ENCODE results near the gene C6orf132.

Gene C6orf132

DNA sequence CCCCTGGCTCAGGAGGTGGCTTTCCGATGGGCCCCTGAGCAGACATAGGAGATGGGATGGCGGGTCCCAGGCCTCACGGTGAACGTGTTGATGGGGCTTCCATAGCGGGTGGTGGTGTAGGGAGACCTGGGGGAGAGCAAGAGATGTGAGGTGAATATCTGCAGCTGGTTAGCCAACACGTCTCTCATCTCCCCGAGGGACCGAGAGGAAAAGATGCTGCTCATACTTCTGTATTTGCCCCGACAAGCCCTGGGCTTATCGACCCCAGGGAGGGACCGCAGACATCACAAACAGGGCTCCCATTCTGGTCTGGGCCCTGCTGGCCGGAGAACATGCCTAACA lies 38.7 kb downstream of the C6orf132 start:
- no peak for DNase-seq

DNA sequence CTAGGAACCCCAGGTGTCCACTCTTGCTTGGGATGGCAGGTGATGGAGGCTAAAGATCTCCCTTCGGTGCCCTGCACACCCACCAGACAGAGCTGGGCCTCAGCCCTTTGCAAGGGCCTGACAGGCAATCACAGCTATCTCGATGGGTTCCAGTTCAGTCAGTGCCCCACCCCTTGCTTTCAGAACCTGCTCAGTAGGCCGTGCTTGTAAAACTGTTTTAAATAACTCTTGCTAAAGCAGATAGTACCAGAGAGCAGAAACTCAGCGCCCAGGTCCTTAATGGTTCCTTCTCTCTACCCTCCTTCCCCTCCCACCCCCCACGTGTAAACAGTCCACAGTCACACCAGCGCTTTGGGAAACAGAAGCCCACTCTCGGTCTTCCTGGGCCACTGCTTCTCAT lies 39.2 kb downstream of the C6orf132 start:
- no peak for DNase-seq

DNA sequence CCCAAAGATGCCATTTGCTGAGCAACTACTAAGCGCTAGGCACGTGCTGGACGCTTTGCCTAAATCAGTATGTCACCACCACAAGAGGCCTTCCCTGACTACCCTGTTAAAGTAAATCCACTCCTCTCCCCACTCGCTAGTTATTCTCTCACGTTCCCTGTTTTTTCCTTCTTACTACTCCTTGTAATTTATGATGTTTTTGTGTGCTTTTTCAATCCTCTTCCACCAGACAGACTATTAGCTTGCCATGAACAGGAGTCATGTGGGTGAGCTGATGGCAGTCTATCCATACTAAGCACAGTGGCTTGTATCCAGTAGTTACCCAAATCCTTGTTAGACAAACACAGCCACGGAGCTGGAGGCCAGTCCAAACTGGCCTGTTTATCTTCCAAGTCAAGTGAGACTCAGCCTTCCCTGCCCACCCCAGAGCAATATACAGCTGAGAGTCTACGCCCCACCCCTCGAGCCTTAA lies 41.2 kb downstream of the C6orf132 start:
- DNase-seq = no peak

DNA sequence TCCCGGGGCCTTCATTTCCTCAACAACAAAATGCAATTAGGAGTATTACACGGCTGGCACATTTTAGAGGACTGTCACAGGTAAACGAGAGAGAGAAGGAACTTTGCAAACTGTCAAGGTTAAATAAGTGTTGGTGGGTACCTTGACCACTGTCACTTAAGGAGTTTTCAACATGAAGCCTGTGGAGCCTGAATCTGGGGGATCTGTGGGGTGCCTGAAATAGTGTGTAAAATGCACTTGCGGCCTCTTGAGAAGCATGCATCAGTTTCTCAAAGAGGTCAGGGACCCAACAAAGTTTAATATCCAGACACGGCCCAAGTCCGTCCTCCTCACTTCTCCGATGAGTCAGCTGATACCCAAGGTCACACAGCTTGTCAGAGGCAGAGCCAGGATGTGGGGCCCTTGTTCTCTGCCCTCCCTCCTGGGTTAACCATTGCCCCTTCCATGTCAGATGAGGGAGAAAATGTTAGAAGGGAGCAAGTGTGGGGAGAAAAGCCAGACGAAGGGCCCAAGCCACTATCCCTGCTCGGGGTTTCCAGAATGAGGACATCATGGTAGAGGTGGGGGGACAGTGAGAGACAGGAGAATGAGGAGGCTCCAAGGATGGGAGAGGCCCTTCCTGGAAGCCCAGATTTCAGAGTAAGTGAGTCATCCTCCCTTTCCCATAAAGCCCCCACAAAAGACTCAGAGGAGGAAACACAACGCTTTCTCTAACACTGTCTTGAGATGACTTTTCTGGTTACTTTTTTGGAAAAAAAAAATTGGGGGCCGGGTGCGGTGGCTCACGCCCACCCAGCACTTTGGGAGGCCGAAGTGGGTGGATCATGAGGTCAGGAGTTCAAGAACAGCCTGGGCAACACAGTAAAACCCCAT lies 42.2 kb downstream of the C6orf132 start:
- peak; percentile 46 for DNase-seq

DNA sequence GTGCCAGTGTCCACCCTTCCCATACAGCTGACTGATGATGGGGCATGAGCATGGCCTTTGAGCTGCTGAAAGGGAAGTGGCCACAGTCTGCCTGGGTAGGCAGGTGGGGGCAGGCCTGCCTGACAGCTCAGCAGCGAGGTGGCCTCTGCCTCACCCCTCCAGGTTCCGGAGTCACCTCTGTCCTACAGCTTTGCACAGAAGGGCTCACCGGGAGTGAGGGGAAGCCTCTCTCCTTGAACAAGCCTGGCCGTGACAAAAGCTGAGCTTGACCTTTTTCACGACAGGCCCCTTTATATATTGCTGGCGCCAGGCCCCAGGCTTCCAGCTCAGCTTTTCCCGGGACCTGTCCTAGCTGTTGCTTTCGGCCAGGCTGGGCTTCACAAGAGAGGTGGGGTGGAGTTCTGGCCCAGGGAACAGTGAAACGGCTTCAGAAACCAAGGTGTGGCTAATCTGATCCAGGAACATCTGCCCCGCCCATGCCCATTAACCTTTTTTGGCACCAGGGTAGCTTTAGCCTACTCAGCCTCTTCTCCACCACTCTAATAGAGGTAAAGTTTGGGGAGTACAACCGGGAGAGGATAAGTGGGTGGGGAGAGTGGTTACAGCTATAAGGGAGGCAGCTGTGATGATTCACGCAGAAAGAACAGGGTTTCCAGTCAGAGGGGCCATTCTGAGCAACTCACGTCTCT lies 42.9 kb downstream of the C6orf132 start:
- DNase-seq = peak; percentile 55

DNA sequence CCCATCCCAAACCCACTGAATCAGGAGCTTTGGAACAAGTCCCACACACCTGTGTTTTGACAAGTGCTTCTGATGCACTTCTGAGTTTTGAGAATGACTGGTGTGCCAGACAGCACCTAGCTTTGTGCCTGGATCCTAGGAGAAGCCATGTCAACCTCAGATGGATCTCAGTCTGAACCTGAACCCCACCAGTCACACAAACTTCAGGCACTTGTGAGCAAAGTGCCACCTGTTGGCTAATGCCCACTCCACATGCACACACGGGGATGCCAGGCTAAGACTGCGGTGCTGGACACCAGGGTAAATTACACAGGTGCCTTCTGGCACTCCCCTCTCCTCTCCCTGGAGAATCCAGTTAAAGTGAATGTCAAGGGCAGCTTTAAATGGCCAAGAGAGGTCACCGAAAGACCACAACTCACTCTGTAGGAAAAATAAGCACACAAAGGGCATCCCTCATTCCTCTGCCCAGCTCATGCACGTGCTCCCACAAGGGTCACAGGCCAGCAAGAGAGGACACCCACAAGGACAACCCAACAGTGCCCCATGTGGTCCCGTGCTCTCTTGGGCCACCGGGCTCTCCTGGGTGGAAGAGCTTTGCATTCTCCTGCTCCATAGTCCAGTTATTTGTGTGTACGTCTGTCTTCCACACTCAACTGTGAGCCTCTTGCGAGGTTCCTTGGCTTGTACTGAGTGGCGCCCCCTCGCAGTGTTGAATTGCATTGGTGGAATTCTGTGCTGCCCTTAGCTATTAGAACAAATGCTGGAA lies 46.5 kb downstream of the C6orf132 start:
- no peak for DNase-seq

DNA sequence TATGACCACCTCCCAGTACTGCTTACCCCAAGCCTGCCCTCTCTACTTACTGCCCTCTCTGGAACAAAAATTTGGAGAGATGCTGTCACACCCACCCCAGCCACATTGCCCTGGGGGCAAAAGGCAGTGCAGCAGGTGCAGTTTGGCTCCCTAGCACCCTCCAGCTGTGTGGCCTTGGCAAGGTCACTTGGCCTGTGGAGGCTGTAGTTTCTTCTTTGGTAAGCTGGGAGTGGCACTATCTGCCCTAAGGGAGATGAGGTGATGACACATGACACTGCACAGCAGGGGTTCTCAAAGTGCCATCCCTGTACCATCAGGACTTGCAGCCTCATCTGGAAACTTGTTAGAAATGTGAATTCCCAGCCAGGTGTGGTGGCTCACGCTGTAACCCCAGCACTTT lies 47.3 kb downstream of the C6orf132 start:
- no peak for DNase-seq

DNA sequence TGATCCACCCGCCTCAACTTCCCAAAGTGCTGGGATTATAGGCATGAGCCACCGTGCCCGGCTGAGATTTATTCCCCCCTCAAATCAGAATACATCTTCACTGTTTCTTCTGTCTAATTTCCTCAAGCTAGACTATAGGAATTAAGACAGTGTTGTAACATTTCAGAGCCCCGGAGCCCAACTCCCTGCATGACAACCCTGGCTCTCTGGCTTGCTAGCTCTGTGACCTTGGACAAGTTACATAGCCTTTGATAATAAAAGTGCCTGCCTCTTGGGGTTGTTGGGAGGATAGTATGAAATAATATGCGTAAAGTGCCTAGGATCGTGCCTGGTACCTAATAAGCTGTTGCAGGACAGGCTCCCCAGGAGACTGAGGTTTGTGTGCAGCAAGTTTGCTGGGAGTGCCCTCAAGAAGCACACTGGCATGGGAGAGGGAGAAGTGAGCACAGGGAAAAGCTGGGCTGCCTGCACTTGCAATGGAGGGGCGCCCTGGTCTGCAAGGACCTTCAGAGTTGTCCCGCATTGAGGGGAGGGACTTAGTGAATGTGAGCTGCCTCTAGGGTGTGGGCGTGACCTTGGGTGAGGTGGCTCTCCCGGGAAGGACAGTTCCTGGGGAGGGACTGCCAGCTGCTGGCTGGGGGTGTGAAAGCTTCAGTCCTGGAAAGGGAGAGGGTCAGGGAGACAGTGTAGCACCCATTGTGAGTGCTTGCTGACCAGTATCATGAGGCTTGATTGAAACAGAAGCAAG lies 48.7 kb downstream of the C6orf132 start:
- no peak for DNase-seq

DNA sequence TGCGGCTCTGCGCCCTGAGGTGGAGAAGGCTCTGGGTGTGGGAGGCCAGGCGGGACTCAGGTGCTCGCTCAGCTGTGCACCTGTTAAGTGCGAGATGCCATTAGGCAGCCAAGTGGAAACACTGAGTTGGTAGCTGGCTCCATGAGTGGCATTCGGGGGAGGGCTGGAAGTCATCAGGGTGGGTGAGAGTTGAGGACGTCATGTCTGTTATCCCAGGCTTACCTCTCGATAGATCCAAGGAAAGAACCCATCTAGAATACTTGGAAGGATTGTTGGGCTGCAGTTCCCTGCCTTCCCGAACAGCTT lies 50.7 kb downstream of the C6orf132 start:
- no peak for DNase-seq

DNA sequence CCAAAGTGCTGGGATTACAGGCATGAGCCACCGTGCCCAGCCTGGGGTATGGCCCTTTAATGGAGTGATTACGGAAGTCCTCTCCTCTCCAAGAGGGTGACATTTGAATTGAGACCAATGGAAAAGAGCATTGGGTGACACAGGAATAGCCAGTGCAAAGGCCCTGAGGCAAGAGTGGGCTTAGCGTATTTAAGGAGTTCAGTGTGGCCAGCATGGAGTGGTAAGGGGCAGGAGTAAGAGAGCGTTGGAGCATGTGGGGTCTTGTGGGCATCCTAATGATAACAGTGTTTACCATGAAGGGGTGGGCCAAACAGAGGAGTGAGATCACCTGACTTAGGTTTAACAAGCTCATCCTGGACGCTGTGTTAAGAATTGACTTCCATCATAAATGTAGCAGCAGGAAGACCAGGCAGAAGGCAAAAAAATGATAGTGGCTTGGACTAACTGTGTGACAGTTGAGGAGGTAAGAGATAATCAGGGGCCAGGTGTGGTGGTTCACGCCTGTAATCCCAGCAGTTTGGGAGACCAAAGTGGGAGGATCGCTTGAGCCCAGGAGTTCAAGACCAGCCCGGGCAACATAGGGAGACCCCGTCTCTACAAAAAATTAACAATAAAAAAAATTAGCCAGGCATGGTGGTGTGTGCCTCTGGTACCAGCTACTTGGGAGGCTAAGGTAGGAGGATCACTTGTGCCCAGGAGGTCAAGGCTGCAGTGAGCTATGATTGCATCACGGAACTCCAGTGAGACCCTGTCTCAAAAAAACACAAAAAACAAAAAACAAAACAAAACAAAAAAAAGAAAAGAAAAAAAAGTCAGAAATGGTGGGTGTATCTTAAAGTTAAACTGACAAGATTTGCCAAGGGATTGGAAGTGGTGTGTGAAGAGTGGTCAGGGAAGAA lies 51.4 kb downstream of the C6orf132 start:
- no peak for DNase-seq

DNA sequence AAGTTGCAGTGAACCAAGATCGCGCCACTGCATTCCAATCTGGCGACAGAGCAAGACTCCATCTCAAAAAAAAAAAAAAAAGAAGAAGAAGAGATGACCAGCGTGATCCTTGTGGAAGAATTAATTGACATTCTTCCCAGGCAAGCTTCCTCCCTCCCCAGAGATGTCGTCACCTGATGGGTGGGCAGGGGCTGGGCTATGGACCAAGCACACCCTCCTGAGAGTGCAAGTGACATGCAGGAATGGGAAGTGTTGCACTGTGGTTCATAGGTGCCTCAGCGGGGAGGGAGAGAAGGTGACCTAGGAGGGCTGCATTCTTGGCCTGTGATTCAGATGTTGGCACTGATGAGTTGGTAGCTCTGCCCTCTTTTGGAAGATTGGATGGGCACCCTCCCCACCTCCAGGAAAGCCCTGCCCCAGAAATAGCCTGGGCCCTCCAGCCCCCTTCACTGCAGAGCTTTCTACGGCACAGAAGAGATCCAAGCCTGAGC lies 54.3 kb downstream of the C6orf132 start:
- no peak for DNase-seq

DNA sequence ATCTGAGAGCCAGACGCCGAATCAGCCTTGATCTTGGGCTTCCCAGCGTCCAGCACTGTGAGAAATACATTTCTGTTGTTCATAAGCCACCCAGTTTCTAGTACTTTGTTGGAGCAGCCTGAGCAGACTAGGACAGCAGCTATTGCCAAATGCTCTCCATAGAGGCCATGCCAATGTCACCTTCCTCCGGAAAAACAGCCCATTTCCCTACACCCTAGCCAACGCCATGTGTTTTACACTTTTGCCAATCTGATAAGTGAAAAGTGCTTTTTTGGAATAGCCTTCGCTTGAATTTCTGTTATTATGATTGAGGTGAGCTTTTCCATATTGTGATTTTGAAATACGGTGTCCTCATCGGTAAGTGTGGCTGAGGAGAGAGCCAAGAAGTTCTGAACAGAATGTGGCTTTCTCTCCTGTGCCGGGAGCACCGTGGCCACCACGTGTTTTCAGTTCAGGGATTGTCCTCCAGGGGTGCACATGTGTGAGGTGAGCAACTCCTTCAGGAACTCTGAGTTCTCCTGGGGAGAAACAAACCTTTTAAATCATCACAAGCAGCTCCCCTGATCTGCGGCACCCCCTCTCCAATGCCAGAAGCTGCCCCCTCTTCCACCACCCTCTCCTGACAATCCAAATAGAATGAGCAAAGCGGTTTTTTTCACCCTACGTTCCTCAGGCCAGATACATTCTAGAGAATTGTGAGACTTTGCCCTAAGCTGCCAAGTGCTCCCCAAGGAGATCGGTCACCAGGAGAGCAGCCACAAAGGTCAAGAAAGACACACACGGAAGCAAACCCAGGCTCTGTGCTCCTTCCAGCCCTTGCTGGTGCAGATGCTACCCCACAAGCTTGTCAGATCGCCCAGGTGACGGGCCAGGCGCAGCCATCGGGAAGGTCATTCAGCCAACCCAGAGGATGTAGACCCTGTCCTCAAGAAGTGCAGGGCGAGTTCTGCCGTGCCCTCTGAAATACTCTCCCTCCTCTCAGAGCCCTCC lies 56.1 kb downstream of the C6orf132 start:
- DNase-seq = no peak

DNA sequence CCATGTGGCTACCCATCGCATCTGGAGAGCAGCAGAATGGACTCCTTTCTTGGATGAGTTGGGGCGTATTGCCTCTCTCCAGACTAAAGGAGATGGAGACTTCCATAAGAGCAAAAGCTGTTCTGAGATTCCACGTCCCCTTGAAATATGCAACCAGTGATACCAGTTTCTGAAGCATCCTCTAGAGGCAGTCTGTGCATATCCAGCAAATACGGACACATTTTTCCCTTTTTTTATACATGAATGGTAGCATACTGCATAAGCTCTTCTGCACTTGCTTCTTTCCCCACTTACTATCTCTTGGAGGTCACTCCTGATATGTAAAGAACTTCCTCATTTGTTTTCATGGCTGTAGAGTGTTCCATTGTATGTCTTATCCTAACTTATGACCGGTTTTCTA lies 57.5 kb downstream of the C6orf132 start:
- no peak for DNase-seq

DNA sequence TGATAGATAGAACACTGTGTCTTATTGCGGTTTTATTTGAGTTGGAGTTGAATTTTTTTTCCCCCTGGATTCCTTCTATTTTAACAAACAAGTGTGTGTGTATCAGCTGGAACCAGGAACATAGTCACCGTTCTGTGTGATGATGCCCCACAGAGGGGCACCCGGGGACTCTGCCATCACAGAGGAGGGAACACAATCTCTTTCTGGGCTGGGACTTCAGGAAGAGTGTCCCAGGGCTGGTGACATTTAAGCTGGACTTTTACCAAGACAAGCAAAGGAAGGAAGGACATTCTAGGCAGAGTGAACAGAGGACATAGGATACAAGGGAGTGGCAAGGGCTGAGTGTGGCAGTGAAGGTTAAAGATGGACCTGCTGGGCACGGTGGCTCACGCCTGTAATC lies 58.9 kb downstream of the C6orf132 start:
- DNase-seq = no peak

DNA sequence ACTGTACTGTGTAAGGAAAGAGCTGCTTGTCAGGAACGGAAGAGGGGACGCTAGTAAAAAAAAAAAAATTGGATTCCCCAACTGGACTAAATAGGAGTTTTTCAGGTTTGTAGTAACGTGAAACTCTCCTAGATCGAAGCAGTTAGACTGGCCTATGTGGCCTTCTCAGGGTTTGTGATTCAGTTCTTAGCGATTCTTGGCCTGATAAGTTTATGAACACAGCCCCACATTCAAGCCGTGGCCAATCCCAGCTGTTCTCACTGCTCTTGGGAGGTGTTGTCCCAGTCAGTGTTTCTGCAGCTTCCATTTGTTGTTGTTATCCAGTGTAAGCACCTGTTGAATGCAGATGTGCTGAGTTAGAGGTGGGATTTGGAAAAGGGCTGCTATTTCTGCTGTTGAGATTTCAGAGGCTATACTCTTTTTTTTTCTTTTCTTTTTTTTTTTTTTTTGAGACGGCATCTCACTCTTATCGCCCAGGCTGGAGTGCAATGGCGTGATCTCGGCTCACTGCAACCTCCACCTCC lies 62.4 kb downstream of the C6orf132 start:
- no peak for DNase-seq

DNA sequence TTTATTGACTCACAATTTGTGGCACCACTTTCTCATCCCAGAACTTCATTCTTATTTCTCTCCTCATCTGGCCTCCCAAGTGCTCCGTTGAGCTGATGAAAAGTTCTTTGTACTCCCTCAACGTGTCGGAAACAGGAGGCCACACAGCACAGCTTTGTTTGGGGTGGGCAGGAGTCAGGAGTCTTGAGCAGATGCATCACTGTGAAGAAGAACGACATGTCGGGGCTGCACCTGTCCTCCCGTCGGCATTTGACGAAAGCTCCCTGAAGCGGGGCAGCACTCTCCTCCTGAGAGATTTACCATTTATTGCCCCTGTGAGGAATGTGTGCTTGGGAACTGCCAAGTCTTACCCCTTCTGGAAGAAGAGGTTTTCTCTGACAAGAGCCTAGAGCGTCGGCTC lies 64.0 kb downstream of the C6orf132 start:
- DNase-seq = no peak

DNA sequence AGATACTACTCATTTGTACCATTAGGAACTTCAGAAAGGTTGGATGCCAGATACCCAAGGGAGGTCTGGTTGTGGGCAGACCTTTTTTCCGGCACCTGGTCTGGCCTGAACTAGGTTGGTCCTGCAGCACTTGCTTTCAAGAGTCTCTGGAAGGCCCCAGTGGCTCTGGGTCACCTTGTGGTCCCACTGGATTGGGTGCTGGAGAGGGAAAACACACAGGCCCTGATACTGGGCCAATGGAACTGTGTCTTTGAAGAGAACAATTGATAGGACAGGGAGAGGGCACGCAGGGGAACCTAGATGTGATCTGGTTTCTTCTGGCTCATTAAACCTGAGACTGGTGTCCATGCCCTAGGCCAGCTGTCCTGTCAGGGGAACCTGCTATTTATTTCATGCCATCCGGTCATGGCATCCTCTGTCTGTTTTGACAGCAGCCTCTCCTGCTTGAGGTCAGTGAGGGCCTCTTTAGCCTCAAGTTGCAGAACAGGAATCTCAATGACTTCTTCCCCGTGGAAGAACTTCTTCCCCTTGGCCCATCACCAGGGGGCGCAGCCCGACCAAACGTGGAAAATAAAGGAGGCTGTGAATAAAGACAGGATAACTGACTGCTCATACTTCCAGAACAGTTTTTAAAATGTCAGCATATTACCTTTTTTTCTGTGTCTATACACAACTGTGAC lies 67.1 kb downstream of the C6orf132 start:
- peak; percentile 57 for DNase-seq

DNA sequence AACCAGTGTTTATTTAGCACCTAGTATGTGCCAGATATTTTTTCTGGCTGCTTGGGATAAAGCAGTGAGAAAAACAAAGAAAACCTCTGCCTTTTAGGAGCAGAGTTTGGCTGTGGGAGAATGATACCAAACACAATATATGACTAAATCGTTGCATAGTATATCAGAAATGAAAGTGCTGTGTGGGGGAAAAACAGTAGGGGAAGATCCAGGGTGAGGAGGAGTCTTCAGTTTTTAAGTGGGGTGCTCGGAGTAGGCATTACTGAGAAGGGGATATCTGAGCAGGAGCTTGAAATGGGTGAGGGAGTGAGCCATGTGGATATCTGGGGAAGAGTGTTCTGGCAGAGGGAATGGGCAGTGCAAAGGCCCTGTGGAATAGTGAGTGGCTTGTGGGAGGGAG lies 69.1 kb downstream of the C6orf132 start:
- no peak for DNase-seq

DNA sequence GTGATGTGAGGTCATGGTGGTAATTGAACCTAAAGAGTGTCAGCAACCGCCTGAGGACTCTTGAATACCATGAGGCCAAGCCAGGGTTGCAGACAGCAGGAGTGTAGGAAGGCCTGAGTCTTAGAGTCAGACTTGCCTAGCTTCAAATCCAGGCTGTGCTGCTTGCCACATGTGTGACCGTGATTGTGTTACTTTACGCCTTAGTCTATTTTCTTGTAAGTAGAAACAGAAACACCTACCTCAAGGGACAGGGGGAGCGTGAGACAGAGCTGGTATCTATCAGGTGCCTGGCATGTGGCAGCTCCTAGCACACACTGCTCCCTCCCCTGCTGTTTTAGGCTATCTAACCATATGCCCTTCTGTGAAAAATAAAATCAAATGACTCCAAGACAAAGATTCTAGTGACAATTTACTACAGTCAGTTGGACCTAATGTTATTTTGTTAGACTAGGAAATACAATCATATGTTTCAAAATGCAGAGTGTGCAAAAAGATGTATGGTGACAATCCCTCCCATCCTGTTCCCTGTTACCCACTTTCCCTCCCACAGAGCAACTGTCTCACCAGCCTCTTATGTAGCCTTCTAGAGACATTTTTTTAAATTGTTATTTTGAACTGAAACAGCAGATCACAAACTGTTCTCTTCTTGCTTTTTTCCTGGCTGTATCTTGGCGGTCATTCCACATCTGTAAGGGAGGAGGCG lies 70.4 kb downstream of the C6orf132 start:
- DNase-seq = no peak

Data from stimulated activated CD4-positive, alpha-beta T cell treated with anti-CD3 and anti-CD28 coated beads, Interleukin-1b, Interleukin-23, amount 100 ng/mL, for 48 hours (primary cell).